ENCODE results near the gene BRD7.

BRD7 gene

DNA sequence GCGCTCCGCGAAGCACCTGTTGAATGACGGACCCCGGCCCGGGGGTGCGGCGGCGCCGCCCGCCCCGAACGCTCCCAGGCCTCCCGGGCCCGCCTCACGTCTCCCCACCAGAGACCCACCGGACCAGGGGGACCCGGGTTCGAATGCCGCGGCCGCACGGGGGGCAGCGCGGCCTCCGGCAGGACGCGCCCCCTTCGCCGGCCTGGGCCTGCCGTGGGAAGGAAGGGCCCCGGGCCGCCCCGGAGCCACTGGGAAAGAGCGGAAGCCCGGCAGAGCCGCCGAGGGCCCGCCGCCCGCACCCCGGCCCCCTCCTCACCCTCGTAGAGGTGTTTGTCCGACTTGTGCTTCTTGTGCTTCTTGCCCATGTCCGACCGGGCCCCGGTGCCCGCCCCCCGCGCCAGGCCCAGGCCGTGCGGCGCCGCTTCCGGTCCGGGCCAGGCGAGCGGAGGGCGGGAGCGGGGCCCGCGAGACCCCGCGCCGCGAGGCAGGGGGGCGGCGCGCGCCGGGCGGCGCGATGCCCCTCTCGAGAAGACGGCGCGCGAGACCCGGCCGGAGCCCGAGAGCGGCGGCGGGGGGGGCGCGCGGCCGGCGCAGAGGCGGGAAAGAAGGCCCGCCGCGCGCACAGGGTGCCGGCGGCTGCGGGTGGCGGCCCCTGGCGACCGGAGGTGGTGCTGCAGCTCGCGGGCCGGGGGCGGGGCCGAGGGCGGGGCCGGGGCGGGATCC is at the start of gene BRD7:
TSS of gene BRD7 (minus strand) at position 579 of the 723 bp plus-strand sequence. CDS start at position 365, 214 bp downstream.
- no peak for DNase-seq (ENCODE audit: low read depth)

DNA sequence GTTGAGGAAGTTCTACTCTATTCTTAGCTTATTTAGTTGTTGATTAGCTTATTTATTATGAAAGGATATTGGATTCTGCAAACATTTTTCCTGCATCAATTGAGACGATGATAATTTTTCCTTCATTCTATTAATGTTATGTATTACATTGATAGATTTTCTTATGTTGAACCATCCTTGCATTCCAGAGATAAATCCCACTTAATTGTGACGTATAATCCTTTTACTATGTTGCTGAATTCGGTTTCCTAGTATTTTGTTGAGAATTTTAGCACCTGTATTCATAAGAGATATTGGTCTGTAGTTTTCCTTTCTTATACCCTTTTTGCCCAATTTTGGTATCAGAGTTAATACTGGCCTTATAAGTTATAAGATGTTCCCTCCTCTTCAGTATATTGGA is 47.6 kb upstream of the BRD7 start:
- no peak for DNase-seq (ENCODE audit: low read depth)

DNA sequence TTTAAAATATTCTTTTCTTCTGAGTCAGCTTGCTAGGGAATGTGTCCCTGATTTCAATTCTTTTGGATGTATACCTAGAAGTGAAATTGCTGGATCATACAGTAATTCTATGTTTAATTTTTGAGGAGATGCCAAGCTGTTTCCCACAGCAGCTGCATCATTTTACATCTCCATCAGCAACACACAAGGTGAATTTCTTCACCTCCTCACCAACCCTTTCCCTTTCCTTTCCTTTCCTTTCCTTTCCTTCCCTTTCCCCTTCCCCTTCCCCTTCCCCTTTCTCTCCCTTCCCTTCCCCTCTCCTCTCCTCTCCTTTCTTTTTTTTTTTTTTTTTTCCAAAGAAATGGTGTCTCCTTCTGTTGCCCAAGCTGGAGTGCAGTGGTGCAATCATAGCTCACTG is 45.4 kb upstream of the BRD7 start:
- DNase-seq (ENCODE audit: low read depth): no peak

DNA sequence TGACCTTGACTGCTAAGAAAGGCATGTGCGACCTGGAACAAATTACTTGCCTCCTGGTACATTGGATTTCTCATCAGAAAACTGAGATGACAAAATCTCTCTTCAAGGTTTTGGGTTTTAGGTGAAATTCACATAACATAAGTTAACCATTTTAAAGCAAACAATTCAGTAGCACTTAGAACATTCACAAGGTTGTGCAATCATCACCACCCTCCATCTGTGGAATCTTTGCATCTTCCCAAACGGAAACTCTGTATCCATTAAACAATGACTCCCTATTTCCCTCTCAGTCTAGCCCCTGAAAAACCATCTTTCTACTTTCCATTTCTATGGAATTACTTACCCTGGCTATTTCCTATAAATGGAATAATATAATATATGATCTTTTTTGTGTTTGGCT is 42.2 kb upstream of the BRD7 start:
- DNase-seq (ENCODE audit: low read depth): no peak

DNA sequence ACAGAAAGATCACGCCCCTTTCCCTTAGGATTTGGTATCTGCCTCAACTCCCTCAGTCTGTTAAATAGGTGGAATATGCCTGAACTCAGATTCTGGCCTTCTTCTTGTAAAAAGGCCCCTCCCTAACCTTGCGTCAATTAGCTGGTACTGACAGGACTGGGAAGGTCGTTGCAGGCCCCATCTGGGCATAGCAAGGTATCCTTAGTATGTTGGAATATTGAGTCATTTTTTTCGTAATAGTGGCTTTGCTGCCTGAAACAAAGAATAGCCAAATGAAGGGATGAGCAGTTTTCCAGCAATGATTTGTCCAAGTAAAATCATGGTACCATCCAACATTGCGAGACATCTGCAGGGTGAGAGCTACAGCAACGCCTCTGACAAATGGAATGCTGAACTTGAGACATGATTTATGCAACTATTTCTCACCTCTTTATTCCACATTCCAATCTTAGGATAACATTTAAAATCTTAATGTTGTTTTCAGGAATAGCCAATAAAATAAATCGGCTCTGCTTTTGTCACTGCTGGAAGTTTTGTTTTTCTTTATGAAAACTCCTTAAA is 39.3 kb upstream of the BRD7 start:
- DNase-seq (ENCODE audit: low read depth): no peak

DNA sequence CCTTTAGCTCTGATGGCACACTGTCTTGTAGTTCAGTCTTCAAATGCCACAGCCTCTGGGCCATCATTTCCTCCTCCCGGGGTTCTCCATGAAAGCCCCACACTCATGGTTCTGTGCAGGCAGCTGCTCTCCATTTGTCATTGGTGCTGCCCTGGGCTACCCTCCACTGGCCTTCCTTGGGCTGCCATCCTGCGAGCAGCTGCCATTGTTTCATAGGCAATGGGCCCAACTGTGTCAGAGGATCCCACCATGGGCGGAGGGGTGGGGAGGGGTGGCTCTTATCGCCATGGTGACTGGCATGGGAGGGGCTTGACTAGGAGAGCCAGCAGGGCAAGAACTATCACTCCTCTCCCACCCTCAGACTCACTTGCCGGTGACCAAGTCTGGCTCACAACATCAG is 38.6 kb upstream of the BRD7 start:
- no peak for DNase-seq (ENCODE audit: low read depth)

DNA sequence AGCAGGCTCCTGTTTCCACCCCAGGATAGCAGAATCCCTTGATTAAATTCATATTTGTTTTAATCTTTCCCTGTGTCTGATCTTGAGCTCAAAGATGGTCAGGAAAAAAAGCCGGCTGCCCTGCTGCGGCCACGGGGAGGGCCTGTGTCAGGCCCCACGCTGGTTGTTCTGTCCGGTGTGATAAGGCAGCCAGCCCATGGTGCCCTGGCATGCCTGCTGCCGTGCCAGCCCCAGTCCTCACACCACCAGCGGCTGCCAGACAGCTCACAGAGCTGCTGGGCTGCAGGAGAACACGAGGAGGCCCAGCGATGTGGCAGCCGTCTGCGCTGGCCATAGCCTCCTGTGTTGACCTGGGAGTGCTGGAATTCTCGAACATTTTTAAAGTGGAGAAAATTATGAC is 34.7 kb upstream of the BRD7 start:
- no peak for DNase-seq (ENCODE audit: low read depth)

DNA sequence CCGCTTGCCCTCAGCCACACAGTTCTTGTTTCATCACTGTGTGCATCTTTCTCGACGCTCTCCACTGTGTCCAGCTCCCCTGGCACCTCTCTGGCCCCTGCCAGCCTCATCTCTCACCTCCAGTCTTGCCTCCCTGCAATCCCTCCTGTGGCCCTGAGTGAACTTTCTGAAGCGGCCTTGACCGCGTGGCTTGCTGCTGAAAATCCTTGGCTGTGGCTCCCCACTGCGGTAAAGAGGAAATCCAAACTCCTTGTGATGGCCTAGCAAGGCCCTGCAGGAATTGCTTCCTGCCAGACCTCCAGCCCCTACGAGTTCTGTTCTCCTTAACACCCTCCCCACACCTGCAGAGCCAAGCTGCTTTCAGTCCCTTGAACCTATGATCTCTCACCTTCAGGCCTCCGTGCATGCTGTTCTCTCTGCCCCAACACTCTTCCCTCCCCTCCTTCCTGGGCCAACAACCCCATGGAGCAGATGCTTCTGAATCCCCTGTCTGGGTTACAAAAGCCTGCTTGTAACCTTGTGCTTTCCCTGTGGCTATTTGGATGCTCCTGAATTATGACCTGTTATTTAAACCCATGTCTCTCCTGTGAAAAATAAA is 33.6 kb upstream of the BRD7 start:
- no peak for DNase-seq (ENCODE audit: low read depth)

DNA sequence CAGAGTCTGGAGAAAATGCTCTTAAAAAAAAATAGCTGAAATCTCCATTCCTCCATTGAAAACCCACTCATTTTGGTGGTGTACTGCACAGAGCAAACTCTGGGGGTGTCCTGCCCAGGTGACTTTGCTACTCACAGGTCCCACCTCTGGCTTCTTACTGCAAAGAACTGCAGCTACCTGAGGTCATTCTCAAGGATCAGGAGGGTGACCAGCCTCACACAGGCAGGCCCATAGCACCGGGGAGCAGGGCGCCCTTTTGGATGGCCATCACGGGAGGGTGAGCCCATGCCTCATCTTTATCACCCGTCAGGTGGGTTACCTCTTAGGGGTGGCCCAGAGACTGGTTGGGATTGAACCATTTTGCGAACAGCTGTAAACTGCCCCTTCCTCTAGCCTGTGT is 32.6 kb upstream of the BRD7 start:
- no peak for DNase-seq (ENCODE audit: low read depth)

DNA sequence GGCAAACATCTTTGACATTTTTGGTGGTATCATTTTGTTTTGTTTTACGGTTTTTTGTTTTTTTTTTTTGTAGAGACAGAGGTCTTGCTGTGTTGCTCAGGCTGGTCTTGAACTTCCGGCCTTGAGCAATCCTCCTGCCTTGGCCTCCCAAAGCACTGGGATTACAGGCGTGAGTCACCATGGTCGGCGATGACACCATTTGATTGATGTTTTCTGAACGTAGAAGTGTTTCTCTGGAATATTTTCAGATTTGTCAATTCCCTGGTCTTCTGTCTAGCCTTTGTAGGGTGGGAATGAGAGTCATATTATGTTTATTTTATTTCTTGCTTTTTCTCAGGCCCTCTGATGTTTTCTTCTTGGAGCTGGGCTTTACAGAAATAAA is 32.2 kb upstream of the BRD7 start:
- DNase-seq (ENCODE audit: low read depth): no peak

DNA sequence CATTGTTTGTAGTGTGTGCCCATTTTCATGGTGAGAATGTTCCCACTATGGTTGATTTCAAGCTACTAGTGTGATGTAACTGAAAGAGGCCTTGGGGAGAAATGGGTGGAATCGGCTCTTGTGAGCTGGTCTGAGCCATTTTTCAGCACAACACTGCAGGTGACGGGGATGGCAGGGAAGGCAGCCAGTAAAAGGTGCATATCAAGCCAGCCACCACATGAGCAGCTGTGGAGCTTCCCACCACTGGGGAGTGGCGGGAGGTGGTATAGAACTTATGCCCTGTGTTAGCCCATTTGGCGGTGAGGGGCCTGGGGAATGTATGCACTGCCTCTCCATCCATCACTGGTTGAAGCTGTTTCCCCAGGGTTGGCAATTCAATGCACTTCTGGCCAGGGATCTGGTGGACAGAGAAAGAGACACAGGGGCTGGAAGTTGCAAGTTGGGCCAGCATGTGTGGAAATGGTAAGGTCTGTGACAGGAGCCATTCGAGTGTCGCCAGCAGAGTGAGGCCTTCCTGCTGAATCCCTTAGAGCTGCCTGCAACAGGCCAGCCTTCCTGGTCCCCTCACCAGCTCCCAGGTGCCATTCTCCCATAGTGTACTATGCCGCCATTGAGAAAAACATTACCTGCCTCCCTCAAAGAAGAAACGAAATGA is 31.7 kb upstream of the BRD7 start:
- no peak for DNase-seq (ENCODE audit: low read depth)

DNA sequence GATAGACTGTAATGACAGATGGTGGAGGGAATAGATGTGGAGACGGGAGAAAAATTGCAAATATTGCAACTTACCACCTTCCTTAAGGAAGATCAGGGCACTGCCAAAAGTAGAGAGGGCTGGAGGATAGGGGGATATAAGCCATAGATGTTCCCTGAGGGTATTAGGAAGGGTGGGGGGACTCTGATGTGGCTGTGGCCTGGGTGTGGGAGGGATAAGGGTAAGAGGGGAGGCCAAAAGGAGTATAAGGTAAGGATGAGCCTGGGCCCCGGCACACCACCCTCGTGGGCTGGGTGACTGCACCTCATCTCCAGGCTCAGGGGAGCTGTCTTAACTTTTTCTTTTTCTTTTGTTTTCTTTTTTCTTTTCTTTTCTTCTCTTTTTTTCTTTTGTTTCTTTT is 30.6 kb upstream of the BRD7 start:
- DNase-seq (ENCODE audit: low read depth): no peak

DNA sequence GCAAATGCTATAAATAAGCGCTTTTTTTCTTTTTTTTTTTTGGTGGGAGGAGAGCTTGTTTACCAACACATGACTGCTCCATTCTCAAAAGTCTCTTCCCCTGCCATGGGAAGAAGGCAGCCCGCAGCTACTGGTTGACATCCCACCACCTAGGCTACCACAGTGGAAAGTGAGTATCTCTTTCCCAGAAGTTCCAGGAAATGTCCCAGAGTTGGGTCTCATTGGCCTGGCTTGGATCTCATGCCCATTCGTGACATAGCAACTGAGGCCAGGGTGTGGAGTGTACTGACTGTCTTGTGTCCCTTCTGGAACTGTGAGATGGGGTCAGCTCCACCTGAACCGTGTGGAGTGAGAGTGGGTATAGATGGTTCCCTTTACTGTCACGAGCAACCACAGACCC is 29.5 kb upstream of the BRD7 start:
- no peak for DNase-seq (ENCODE audit: low read depth)

DNA sequence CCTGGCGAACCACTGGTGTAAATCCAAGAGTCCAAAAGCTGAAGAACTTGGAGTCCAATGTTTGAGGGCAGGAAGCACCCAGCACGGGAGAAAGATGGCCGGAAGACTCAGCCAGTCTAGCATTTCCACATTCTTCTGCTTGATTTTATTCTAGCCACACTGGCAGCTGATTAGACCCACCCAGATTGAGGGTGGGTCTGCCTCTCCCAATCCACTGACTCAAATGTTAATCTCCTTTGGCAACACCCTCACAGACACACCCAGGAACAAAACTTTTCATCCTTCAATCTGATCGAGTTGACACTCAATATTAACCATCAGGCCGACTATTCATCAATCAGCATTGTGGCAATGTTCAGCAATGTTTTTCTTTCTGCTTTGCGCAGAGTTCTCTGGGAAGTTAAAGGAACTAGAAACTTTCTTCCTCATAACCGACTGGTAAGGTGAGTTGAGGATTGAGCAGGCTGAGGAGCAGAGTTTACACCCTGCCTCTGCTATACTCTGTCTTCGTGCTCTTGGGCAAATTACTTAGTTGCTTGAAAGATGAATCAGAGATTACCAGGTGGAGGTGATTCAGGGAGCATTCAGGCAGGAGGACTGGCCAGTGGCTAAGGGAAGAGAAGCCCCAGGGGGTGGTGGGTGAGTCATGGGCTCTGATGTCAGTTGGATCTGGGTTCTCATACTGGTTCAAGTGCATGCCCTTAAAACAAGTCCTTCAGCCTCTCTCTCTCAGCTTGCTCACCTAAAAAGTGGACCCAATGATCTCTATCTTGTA is 28.2 kb upstream of the BRD7 start:
- no peak for DNase-seq (ENCODE audit: low read depth)

DNA sequence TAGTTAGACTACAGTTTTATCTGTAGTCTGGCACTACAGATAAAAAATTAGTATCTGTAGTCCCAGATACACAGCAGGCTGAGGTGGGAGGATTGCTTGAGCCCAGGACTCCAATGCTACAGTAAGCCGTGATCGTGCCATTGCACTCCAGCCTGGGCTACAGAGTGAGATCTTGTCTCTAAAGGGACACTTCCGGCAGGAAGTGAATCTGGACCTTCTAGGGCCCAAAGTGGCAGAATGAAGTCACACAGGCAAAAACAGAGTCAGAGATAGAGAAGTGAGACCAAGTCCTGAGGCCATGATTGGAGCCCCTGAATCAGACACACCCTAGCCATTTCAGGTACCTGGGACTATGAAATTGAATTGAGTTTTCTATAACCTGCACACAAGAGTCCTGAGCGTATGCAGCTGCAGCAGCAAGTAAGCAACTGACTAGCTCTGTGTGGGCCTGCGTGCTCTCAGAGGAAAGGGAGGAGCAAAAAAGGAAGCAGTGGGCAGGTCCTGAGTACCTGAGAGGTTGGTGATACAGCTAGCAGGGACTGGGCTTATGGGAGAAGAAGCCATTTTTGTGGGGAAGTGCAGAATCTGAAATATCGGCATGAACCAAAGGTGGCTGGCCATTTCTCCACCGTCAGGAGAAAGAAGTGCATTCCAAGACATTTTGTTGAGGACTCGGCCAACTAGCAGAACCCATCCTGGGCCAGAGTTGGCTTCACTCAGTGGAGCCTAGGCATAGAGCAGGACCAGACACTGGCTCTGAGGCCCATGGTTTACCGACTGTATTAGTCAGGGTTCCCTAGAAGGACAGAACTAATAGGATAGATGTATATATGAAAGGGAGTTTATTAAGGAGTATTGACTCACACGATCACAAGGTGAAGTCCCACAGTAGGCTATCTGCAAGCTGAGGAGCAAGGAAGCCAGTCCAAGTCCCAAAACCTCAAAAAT is 27.2 kb upstream of the BRD7 start:
- DNase-seq (ENCODE audit: low read depth): no peak

DNA sequence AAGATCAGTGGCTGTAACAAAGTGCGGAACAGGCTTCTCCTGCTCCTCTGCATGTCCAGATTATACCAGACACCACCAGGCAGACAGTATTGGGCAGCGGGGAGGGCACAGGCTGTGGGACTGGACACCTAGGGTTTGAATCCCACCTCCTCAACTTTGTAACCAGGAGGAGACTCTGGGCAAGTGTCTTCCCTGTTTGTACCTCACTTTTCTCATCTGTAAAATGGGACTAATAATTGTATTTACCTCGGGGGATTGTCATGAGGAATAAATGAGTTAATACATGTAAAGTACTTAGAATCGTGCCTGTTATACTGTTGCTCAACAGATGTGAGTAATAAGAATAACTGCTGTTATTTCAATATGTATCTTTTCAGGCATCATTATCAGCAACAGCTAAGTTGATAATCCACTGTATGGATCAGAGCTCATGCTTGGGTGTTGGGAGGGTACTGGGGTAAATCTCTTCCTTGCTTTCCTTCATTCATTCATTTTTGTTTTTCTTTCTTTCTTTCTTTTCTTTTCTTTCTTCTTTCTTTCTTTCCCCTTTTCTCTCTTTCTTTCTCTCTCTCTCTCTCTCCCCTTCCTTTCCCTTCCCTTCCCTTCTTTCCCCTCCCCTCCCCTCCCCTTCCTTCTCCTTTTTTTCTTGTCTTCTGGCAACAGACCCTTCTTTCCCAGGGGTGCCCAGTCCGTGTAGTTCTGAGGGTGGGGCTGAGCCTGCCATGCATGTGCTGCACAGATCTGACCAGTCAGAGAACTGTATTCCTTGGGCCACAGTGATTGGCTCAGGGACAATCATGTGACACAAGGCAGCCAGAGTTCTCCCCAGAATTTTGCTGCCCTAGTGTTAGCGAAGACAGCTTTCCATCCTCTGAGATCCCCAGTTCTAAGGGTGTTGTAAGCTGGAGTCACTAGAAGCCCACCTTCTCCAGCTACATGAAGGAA is 25.3 kb upstream of the BRD7 start:
- DNase-seq (ENCODE audit: low read depth): no peak

DNA sequence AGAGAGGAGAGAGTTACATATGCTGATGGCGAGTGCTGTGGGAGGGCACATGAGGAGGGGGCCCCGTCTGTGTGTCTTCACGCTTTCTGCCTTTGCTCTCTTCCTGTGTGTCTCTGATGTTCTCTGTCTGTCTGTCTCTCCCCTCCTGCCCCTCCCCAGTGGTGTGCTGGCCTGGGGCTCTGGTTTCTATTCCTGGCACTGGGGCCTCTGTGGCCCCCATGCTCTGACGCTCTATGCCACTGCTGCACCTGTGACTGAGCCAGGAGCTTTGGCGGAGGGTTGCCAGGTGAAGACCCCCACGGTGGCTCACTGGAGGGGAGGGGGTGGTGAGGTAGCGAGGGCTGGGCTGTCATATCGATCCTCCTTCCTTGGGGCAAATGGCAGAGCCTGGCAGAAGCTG is 24.6 kb upstream of the BRD7 start:
- no peak for DNase-seq (ENCODE audit: low read depth)

DNA sequence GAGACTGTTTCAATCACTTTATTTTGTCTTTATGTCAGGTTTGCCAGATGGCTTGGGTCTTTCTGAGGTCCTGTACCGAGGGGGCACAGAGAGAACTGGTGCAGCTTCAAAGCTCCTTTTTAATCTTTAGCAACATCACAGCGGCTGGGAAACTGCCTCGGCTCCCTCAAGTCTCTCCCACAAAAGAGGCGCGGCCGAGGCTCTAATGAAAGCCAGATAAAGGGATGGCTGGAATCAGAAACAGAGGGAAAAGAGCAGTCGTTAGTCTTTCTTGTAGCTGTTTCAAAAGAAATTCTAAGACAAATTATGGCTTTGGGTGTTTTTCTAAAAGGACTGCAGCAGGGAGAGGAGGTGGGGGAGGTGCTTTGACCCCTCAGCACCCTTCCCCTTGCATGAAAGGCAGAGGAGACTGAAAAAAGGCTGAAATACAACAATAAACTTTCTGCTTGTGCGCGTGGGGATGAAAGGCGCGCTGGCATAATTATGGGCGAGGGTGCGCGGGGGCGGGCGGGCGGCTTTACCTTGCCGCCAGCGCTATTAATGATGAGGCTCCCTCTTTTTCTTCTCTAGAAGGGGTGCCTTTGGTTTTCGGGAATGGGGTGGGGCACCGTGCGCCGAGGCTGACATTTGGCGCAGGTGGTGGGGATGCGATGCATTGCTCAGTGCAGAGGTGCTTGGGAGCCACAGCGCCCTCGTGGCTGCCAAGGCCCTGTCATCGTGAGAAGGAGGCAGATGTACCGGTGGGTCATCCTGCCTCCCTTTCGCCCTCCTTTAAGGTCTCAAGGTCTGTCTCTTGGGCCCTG is 22.3 kb upstream of the BRD7 start:
- no peak for DNase-seq (ENCODE audit: low read depth)

DNA sequence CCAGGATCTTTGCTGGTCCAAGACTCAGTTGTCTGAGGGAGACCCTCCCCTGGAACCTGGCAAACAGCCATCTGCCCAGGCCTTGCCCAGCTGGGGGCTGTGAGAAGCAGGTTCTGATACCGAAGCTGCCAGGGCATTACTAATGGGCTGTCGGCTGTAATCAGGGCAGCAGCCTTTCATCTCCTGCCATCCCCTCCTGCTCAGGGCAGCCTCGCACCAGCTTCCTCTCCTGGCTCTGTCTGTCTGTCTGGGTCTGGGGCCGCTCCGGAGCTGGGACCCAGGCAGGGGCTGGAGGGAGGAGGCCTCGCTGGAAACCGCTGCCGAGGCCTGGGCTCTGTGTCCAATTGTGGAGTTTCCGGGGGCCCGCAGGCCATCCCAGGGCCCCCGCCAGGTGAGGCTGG is 21.6 kb upstream of the BRD7 start:
- DNase-seq (ENCODE audit: low read depth): no peak
